Lower leg skin (tissue), 3 donors: ENCODE results near the gene LACC1.

Experiments used
- POLR2A ChIP-seq, 2 donors: fragments of 450-650 bp; IDR thresholded peaks; one replicate each; pipeline ENCODE4 v1.6.1; 2016 to 2017; ENCODE audit warnings: antibody characterized with exemption in 2 of 2, mild to moderate bottlenecking in 1 of 2, moderate library complexity in 1 of 2
- TF ChIP-seq, protein P1 (sequence below), 3 donors: fragments of 450-650 bp; IDR thresholded peaks; one replicate each; pipeline ENCODE4 v1.5.1; 2016; ENCODE audit warnings: antibody characterized with exemption in 3 of 3, mild to moderate bottlenecking in 3 of 3, moderate library complexity in 2 of 3

- TF ChIP-seq, protein P1, sequence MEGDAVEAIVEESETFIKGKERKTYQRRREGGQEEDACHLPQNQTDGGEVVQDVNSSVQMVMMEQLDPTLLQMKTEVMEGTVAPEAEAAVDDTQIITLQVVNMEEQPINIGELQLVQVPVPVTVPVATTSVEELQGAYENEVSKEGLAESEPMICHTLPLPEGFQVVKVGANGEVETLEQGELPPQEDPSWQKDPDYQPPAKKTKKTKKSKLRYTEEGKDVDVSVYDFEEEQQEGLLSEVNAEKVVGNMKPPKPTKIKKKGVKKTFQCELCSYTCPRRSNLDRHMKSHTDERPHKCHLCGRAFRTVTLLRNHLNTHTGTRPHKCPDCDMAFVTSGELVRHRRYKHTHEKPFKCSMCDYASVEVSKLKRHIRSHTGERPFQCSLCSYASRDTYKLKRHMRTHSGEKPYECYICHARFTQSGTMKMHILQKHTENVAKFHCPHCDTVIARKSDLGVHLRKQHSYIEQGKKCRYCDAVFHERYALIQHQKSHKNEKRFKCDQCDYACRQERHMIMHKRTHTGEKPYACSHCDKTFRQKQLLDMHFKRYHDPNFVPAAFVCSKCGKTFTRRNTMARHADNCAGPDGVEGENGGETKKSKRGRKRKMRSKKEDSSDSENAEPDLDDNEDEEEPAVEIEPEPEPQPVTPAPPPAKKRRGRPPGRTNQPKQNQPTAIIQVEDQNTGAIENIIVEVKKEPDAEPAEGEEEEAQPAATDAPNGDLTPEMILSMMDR (IDR thresholded peaks at IDR 0.05) = peak in 1 of 3 donors; percentile 86
- TF ChIP-seq POLR2A (IDR thresholded peaks at IDR 0.05) = no peak
These were observed 25.8 kb downstream of the LACC1 start for GRCh38 chr13:43905435-43906031.
